ENCODE results near the gene SLC39A10. TPM values are rescaled to one million over a fixed set of nuclear protein-coding genes. Genes with fewer than 3 reads are reported as not detected.
"Not testable (repeated sequence)": the region's sequence is repeated elsewhere in the genome, so short reads cannot be mapped to it uniquely, and the experiment has no call there.

Gene SLC39A10
- total and polyA plus RNA-seq, 2 donors (not counting 1 experiment from before 2014, with no cell fraction given), result 18.6 to 99.3 TPM

DNA sequence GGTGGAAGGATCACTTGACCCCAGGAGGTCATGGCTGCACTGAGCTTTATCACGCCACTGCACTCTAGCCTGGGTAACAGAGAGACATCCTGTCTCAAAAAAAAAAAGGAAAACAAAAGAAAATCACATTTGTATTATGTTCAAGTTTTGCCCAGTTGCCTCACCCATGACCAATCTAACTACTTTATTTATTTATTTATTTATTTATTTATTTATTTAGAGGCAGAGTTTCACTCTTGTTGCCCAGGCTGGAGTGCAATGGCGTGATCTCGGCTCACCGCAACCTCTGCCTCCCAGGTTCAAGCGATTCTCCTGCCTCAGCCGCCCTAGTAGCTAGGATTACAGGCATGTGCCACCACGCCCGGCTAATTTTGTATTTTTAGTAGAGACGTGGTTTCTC, 12.3 kb upstream of the SLC39A10 start:
- 80% methylated on average over 4 of the region's 9 CpGs for WGBS (ENCODE audit: insufficient coverage)
- H3K79me2 ChIP-seq (ENCODE audit: control insufficient read depth, insufficient read depth, low read length); H2AFZ ChIP-seq (ENCODE audit: insufficient read depth, low read depth, low read length, poor library complexity, severe bottlenecking); H3K9ac ChIP-seq (ENCODE audit: low read length); H3K4me3 Mint-ChIP-seq; H3K4me3 ChIP-seq (ENCODE audit: control extremely low read depth in 1 of 5, extremely low read depth in 1 of 5, insufficient read depth in 1 of 5, low read depth in 2 of 5, low read length in 4 of 5); H3K27ac Mint-ChIP-seq; H3K9me3 Mint-ChIP-seq (ENCODE audit: insufficient read depth); H3K9me3 ChIP-seq (ENCODE audit: control extremely low read depth in 1 of 3, control insufficient read depth in 2 of 3, insufficient read depth in 1 of 3, low read length in 2 of 3); DNase-seq; H3K36me3 ChIP-seq (replicated peaks in 1 of 2; ENCODE audit: control extremely low read depth in 1 of 2, control insufficient read depth in 1 of 2, extremely low read depth in 1 of 2, insufficient read depth in 2 of 2, low read length in 1 of 2); ATAC-seq (ENCODE audit: low read depth); H3K27me3 ChIP-seq (replicated peaks in 1 of 4; ENCODE audit: control extremely low read depth in 1 of 4, control insufficient read depth in 3 of 4, insufficient read depth in 4 of 4, low read length in 3 of 4); H4K20me1 ChIP-seq (ENCODE audit: control insufficient read depth, insufficient read depth, low read length, poor library complexity, severe bottlenecking); H3K27me3 Mint-ChIP-seq; H3K27ac ChIP-seq (ENCODE audit: low read length in 2 of 2); H3K4me2 ChIP-seq (replicated peaks; ENCODE audit: low read depth, low read length, poor library complexity, severe bottlenecking): not testable (repeated sequence)
- POLR2A ChIA-PET, result interaction anchor here (0.6 to 0.7 kb wide), 3 partner anchors 14 to 84 kb away, joined by 4 to 8 read pairs (median 4); no protein-coding TSS in a partner anchor
- H3K4me1 ChIP-seq (ENCODE audit: control insufficient read depth in 2 of 2, insufficient read depth in 2 of 2, low read length in 2 of 2), result peaks cover 42 to 43% of the 10 kb centered on the region in 2 donors
- CTCF ChIA-PET, result interaction anchor here (0.7 to 1.5 kb wide), 3 partner anchors 9 to 147 kb away, joined by 3 to 5 read pairs (median 3); partner anchors contain the start of gene SLC39A10
- intact Hi-C loops (cut with micrococcal nuclease), result loop anchor here (5.0 kb wide), 1 partner anchor 37 kb away; no protein-coding TSS in a partner anchor
- H3K4me1 Mint-ChIP-seq, result peaks cover 50% of the 10 kb centered on the region

DNA sequence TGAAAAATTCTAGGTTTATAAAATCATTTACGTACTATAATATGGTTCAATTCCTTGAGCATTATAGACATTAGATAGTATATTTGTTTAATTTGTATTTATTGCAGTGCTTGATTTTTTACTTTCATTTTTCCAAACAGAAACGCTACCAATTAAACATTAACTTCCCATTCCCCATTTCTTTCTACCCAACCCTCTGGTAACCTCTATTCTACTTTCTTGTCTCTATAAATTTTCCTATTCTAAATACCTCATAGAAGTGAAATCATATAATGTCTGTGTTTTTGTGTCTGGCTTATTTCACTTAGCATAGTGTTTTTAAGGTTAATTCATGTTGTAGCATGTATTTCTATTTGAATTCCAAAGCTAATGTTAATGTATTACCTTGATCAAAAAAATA, 11.6 kb upstream of the SLC39A10 start:
- Mint-ChIP-seq H3K27ac (no peak overlapping the region), H3K4me1 (peaks cover 56% of the 10 kb centered on the region), H3K27me3 (no peaks in the 10 kb centered on the region), H3K9me3 (ENCODE audit: insufficient read depth) (no peaks in the 10 kb centered on the region), H3K4me3 (no peak overlapping the region)
- H3K4me3 ChIP-seq (ENCODE audit: control extremely low read depth in 1 of 5, extremely low read depth in 1 of 5, insufficient read depth in 1 of 5, low read depth in 2 of 5, low read length in 4 of 5), result no peak overlapping the region
- H3K27me3 ChIP-seq (replicated peaks in 1 of 4; ENCODE audit: control extremely low read depth in 1 of 4, control insufficient read depth in 3 of 4, insufficient read depth in 4 of 4, low read length in 3 of 4), result no peaks in the 10 kb centered on the region
- no peaks in the 10 kb centered on the region for H4K20me1 ChIP-seq (ENCODE audit: control insufficient read depth, insufficient read depth, low read length, poor library complexity, severe bottlenecking)
- CTCF ChIA-PET, result interaction anchor here (0.8 to 1.5 kb wide), 2 partner anchors 10 to 15 kb away, joined by 3 to 5 read pairs; no protein-coding TSS in a partner anchor
- no peaks in the 10 kb centered on the region for H3K36me3 ChIP-seq (replicated peaks in 1 of 2; ENCODE audit: control extremely low read depth in 1 of 2, control insufficient read depth in 1 of 2, extremely low read depth in 1 of 2, insufficient read depth in 2 of 2, low read length in 1 of 2)
- H3K9ac ChIP-seq (ENCODE audit: low read length), result no peak overlapping the region
- WGBS (ENCODE audit: insufficient coverage), result no CpG with 5 or more reads among the region's 2 CpGs
- POLR2A ChIA-PET, result interaction anchor here (0.7 kb wide), 1 partner anchor 15 kb away, joined by 4 read pairs; no protein-coding TSS in a partner anchor
- H3K27ac ChIP-seq (ENCODE audit: low read length in 2 of 2), result peak overlapping the region in 1 of 2 donors; percentile 16
- intact Hi-C loops (cut with micrococcal nuclease), result no loop called here
- peaks cover 5% of the 10 kb centered on the region for H3K79me2 ChIP-seq (ENCODE audit: control insufficient read depth, insufficient read depth, low read length)
- H2AFZ ChIP-seq (ENCODE audit: insufficient read depth, low read depth, low read length, poor library complexity, severe bottlenecking), result no peak overlapping the region
- DNase-seq (no peak), ATAC-seq (ENCODE audit: low read depth) (no peak)
- H3K4me1 ChIP-seq (ENCODE audit: control insufficient read depth in 2 of 2, insufficient read depth in 2 of 2, low read length in 2 of 2), result peaks cover 49 to 50% of the 10 kb centered on the region in 2 donors
- H3K9me3 ChIP-seq (ENCODE audit: control extremely low read depth in 1 of 3, control insufficient read depth in 2 of 3, insufficient read depth in 1 of 3, low read length in 2 of 3), result no peaks in the 10 kb centered on the region
- no peak for TF ChIP-seq EZH2 (IDR thresholded peaks at IDR 0.05; ENCODE audit: borderline replicate concordance, insufficient read depth, low read depth, low read length, poor library complexity, severe bottlenecking)
- TF ChIP-seq, protein P1, sequence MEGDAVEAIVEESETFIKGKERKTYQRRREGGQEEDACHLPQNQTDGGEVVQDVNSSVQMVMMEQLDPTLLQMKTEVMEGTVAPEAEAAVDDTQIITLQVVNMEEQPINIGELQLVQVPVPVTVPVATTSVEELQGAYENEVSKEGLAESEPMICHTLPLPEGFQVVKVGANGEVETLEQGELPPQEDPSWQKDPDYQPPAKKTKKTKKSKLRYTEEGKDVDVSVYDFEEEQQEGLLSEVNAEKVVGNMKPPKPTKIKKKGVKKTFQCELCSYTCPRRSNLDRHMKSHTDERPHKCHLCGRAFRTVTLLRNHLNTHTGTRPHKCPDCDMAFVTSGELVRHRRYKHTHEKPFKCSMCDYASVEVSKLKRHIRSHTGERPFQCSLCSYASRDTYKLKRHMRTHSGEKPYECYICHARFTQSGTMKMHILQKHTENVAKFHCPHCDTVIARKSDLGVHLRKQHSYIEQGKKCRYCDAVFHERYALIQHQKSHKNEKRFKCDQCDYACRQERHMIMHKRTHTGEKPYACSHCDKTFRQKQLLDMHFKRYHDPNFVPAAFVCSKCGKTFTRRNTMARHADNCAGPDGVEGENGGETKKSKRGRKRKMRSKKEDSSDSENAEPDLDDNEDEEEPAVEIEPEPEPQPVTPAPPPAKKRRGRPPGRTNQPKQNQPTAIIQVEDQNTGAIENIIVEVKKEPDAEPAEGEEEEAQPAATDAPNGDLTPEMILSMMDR (IDR thresholded peaks at IDR 0.05), result no peak
- no peak overlapping the region for H3K4me2 ChIP-seq (replicated peaks; ENCODE audit: low read depth, low read length, poor library complexity, severe bottlenecking)
